ENCODE measurements around the gene ARMC9.
A peak's percentile ranks its signal among the peaks of the same experiment; 100 is the strongest.

ARMC9 gene

GRCh38 chr2:231409776-231410175, 211.3 kb downstream of the ARMC9 start:
- FAIRE-seq: no peak
- TF ChIP-seq, protein P1, sequence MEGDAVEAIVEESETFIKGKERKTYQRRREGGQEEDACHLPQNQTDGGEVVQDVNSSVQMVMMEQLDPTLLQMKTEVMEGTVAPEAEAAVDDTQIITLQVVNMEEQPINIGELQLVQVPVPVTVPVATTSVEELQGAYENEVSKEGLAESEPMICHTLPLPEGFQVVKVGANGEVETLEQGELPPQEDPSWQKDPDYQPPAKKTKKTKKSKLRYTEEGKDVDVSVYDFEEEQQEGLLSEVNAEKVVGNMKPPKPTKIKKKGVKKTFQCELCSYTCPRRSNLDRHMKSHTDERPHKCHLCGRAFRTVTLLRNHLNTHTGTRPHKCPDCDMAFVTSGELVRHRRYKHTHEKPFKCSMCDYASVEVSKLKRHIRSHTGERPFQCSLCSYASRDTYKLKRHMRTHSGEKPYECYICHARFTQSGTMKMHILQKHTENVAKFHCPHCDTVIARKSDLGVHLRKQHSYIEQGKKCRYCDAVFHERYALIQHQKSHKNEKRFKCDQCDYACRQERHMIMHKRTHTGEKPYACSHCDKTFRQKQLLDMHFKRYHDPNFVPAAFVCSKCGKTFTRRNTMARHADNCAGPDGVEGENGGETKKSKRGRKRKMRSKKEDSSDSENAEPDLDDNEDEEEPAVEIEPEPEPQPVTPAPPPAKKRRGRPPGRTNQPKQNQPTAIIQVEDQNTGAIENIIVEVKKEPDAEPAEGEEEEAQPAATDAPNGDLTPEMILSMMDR (IDR thresholded peaks at IDR 0.05; ENCODE audit: insufficient read depth, missing control alignments): no peak
- no peak for DNase-seq (ENCODE audit: insufficient read length, low spot score)

- FAIRE-seq (no peak), DNase-seq (ENCODE audit: insufficient read length, low spot score) (no peak)
- TF ChIP-seq, protein P1 (IDR thresholded peaks at IDR 0.05; ENCODE audit: insufficient read depth, missing control alignments): no peak
These were observed 212.0 kb downstream of the ARMC9 start for GRCh38 chr2:231410293-231411004.

GRCh38 chr2:231411237-231411636, 212.8 kb downstream of the ARMC9 start:
- no peak for FAIRE-seq
- no peak for DNase-seq (ENCODE audit: insufficient read length, low spot score)
- TF ChIP-seq, protein P1 (IDR thresholded peaks at IDR 0.05; ENCODE audit: insufficient read depth, missing control alignments): no peak

DNA sequence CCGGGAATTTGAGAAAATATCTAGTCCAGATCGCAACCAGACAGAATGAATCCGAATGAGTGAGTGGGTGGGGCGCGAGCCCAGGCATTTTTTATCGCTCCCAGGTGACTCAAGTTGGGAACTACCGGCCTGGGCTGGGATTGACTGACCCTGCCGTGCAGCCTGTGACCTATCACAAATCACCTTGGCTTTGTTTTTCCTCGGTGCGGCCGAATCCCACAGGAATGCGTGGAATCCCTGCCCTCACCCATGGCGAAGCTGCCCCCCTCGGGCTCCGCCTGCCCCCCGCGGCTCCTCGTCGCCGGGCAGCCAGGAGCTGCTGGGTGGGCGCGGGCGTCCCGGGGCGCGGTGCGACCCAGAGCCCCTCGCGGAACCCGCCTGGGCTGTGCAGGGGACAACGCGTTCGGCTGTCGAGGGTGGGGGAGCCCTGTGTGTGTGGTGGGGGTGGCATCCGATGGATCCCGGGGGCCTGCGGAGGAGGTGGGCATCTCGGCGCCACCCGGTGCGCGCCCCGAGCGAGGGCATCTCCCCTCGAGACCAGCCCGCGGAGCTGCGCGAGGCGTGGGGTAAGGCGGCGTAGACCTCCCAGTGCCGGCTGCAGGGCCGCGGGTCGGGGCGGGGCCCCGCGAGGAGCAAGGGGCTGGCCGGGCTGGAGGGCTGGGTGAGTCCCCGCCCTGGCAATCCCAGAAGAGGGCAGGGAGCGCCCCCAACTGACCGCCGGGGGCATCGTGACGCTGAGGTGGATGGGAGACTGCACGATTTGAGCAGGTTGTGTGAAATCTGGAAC, 213.6 kb downstream of the ARMC9 start:
- FAIRE-seq (no peak), DNase-seq (ENCODE audit: insufficient read length, low spot score) (peak; percentile 41)
- TF ChIP-seq, protein P1 (IDR thresholded peaks at IDR 0.05; ENCODE audit: insufficient read depth, missing control alignments): peak; percentile 84

DNA sequence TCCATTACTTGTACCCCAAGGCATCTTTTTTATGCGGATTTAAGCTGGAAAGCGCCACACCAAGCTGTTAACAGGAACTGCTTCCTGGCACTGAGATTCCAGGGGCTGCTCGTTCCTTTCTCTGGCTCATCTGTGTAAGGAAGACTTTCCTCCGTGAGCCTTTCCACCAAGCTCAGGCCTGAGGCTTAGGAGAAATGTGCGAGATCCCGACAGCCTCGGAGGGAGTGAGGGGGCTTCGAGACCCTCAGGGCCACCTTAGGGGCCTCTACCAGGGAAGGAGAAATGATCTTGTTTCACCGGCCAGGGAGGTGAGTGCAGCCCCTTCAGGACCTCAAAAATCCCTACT, 214.2 kb downstream of the ARMC9 start:
- DNase-seq (ENCODE audit: insufficient read length, low spot score) (no peak), FAIRE-seq (no peak)
- TF ChIP-seq, protein P1 (IDR thresholded peaks at IDR 0.05; ENCODE audit: insufficient read depth, missing control alignments): no peak

DNA sequence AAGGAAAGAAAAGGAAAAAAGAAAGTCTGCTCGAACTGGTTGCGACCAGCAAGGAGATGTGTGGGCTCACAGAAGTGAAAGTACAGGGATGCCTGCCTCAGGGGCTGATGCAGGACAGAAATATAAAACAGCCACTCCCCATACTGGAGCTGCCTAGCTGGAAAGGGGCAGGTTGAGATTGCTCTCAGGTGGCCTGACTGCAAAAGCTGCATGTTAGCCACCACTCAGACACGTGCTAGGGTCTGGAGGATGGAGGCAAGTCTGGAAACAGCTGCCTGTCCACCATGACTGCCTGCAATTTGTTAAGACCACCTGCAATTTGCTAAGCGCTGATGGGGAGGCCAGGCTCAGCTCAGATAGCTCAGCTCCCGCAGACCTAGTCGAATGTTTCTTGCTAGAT, 215.0 kb downstream of the ARMC9 start:
- TF ChIP-seq, protein P1 (IDR thresholded peaks at IDR 0.05; ENCODE audit: insufficient read depth, missing control alignments): no peak
- FAIRE-seq: no peak
- no peak for DNase-seq (ENCODE audit: insufficient read length, low spot score)

Data from D721Med (cell line).